ENCODE data around the gene POMT2. TPM values are rescaled to one million over a fixed set of nuclear protein-coding genes. Genes with fewer than 3 reads are reported as not detected.

POMT2 gene
- polyA plus RNA-seq, 1 of the 3 experiments (the other 2 are of a cell fraction), result 19.9 TPM

- TF ChIP-seq MXI1 (IDR thresholded peaks at IDR 0.05; ENCODE audit: low read depth, low read length) (no peak), ELF1 (IDR thresholded peaks at IDR 0.05) (no peak), IRF3 (IDR thresholded peaks at IDR 0.05; ENCODE audit: low read depth, low read length) (no peak), CTCF (IDR thresholded peaks at IDR 0.05) (no peak)
- Histone ChIP-seq H3K4me2 (no peak overlapping the region), H3K27me3 (ENCODE audit: insufficient read depth) (no peaks in the 10 kb centered on the region), H3K9me3 (no peaks in the 10 kb centered on the region), H2AFZ (ENCODE audit: low read depth) (no peak overlapping the region), H3K4me1 (ENCODE audit: control insufficient read depth in 1 of 2, insufficient read depth in 2 of 2, low read depth in 1 of 2, low read length in 1 of 2) (peaks cover 2 to 19% of the 10 kb centered on the region in 2 experiments; a peak in 3 of 4 replicates), H3F3A (replicated peaks; ENCODE audit: insufficient read depth) (peaks cover 14% of the 10 kb centered on the region), H3K79me2 (ENCODE audit: insufficient read depth) (no peaks in the 10 kb centered on the region), H3K27ac (ENCODE audit: low read depth in 2 of 2, low read length in 1 of 2) (no peak overlapping the region), H3K9ac (no peak overlapping the region), H4K20me1 (ENCODE audit: insufficient read depth) (peaks cover 3% of the 10 kb centered on the region), H3K4me3 (ENCODE audit: low read depth in 2 of 2, low read length in 1 of 2) (no peak overlapping the region), H3K9me2 (no peaks in the 10 kb centered on the region), H3K36me3 (replicated peaks in 1 of 2; ENCODE audit: control insufficient read depth in 1 of 2, insufficient read depth in 2 of 2, low read length in 1 of 2) (peaks cover 2 to 63% of the 10 kb centered on the region in 2 experiments)
- CTCF ChIA-PET, result interaction anchor here (1.7 to 7.3 kb wide), 5 partner anchors 14 to 160 kb away, joined by 4 to 143 read pairs (median 12); no protein-coding TSS in a partner anchor
- POLR2A ChIA-PET, result no interaction called here
- no peak for DNase-seq
- WGBS (ENCODE audit: low lambda C conversion rate), result 90% methylated on average over 4 of the region's 4 CpGs
Observed at GRCh38 chr14:77299771-77300170, 20.9 kb downstream of the POMT2 start.

- Histone ChIP-seq H2AFZ (ENCODE audit: low read depth) (no peak overlapping the region), H3K4me1 (ENCODE audit: control insufficient read depth in 1 of 2, insufficient read depth in 2 of 2, low read depth in 1 of 2, low read length in 1 of 2) (peaks cover 0 to 2% of the 10 kb centered on the region in 2 experiments; a peak in 1 of 4 replicates), H4K20me1 (ENCODE audit: insufficient read depth) (no peaks in the 10 kb centered on the region), H3K27ac (ENCODE audit: low read depth in 2 of 2, low read length in 1 of 2) (no peak overlapping the region; a peak in 1 of 4 replicates), H3K9me2 (no peaks in the 10 kb centered on the region), H3K79me2 (ENCODE audit: insufficient read depth) (no peaks in the 10 kb centered on the region), H3K9me3 (no peaks in the 10 kb centered on the region), H3K36me3 (replicated peaks in 1 of 2; ENCODE audit: control insufficient read depth in 1 of 2, insufficient read depth in 2 of 2, low read length in 1 of 2) (peaks cover 13 to 61% of the 10 kb centered on the region in 2 experiments), H3K4me2 (no peak overlapping the region), H3K27me3 (ENCODE audit: insufficient read depth) (no peaks in the 10 kb centered on the region), H3F3A (replicated peaks; ENCODE audit: insufficient read depth) (no peaks in the 10 kb centered on the region), H3K9ac (no peak overlapping the region), H3K4me3 (ENCODE audit: low read depth in 2 of 2, low read length in 1 of 2) (no peak overlapping the region)
- DNase-seq, result no peak
- TF ChIP-seq NRF1 (IDR thresholded peaks at IDR 0.05; ENCODE audit: low read depth, low read length), result no peak
- no peak for TF ChIP-seq TEAD4 (IDR thresholded peaks at IDR 0.05; ENCODE audit: borderline replicate concordance, insufficient read depth)
- no peak for TF ChIP-seq FOXJ3 (CRISPR knock-in tag; IDR thresholded peaks at IDR 0.05)
- no peak for TF ChIP-seq RXRA (IDR thresholded peaks at IDR 0.05; ENCODE audit: borderline replicate concordance, low read depth)
- no peak for TF ChIP-seq YY1 (IDR thresholded peaks at IDR 0.05; ENCODE audit: low read depth)
- TF ChIP-seq RAD21 (IDR thresholded peaks at IDR 0.05; ENCODE audit: low read length), result no peak
- TF ChIP-seq ELF1 (IDR thresholded peaks at IDR 0.05), result no peak
- TF ChIP-seq JUND (IDR thresholded peaks at IDR 0.05), result no peak
- no peak for TF ChIP-seq IRF3 (IDR thresholded peaks at IDR 0.05; ENCODE audit: low read depth, low read length)
- TF ChIP-seq EP300 (IDR thresholded peaks at IDR 0.05; ENCODE audit: borderline replicate concordance in 1 of 2, low read depth in 1 of 2, low read length in 1 of 2), result no peak
- no peak for TF ChIP-seq NFIC (IDR thresholded peaks at IDR 0.05; ENCODE audit: borderline replicate concordance)
- no peak for TF ChIP-seq CTCF (IDR thresholded peaks at IDR 0.05)
- TF ChIP-seq SMC3 (IDR thresholded peaks at IDR 0.05; ENCODE audit: low read depth, low read length), result no peak
- TF ChIP-seq USF1 (IDR thresholded peaks at IDR 0.05; ENCODE audit: borderline replicate concordance, low read depth), result no peak
- TF ChIP-seq POLR2AphosphoS5 (IDR thresholded peaks at IDR 0.05; ENCODE audit: low read depth, low read length), result no peak
- no peak for TF ChIP-seq FOSL2 (IDR thresholded peaks at IDR 0.05; ENCODE audit: borderline replicate concordance, low read depth)
- no peak for TF ChIP-seq USF2 (IDR thresholded peaks at IDR 0.05; ENCODE audit: borderline replicate concordance, low read depth, low read length)
- ChIA-PET POLR2A (no interaction called here), CTCF (interaction anchor here (2.0 to 3.2 kb wide), 2 partner anchors 19 to 146 kb away, joined by 8 to 9 read pairs; no protein-coding TSS in a partner anchor)
- 96% methylated on average over 8 of the region's 8 CpGs for WGBS (ENCODE audit: low lambda C conversion rate)
Observed at GRCh38 chr14:77296906-77297305, 23.8 kb downstream of the POMT2 start.

All from SK-N-SH (cell line).